NCI-H748 treated with DMSO at 0.1 percent for 48 hours (cell line): ENCODE measurements around the gene FGD3.
A peak's percentile ranks its signal among the peaks of the same experiment; 100 is the strongest.
"Not testable (repeated sequence)": the region's sequence is repeated elsewhere in the genome, so short reads cannot be mapped to it uniquely, and the experiment has no call there.

Source experiments
- DNase-seq: peaks from one replicate; lab custom pipeline; 2025; lab: John Stamatoyannopoulos, UW

The FGD3 gene

GRCh38 chr9:92978345-92978875, 31.1 kb downstream of the FGD3 start:
- DNase-seq = no peak

DNA sequence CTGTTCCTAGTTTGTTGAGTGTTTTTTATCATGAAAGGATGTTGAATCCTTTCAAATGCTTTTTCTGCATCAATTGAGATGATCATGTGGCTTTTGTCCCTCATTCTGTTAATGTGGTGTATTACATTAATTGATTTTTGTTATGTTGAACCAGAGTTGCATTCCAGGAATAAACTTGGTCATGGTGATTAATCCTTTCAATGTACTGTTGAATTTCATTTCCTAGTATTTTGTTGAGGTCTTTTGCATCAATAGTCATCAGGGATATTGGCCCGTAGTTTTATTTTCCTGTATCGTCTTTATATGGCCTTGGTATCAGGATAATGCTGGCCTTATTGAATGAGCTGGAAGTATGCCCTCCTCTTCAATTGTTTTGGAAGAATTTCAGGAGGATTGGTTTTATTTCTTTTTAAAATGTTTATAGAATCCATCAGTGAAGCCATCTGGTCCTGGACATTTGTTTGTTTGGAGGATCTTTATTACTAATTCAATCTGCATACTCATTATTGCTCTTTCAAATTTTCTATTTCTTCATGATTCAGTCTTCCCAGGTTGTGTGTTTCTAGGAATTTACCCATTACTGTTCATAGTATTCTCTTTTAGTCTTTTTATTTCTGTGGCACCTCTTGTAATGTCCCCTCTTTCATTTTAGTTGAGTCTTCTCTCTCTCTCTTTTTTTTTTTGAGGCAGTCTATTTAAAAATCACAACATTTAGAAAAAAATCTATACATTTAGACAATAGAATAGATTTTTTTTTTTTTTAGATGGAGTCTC, 32.1 kb downstream of the FGD3 start:
- DNase-seq = no peak

DNA sequence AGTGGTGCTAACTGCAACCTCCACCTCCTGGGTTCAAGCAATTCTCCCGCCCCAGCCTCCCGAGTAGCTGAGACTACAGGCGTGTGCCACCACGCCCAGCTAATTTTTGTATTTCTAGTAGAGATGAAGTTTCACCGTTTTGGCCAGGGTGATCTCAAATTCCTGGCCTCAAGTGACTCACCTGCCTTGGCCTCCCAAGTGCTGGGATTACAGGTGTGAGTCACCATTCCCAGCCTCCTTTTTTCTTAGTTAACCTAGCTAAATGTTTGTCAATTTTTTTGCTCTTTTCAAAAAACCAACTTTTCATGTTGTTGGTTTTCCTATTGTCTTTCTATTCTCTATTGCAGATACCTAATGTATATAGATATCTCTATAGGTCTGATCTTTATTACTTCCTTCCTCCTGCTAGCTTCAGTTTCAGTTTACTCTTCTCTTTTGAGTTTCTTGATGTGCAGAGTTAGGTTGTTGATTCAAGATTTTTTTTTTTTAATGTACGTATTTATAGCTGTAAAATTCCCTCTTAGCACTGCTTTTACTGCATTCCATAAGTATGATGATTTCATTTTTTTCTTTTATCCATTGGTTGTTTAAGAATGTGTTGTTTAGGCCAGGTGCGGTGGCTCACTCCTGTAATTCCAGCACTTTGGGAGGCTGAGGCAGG, 32.9 kb downstream of the FGD3 start:
- DNase-seq = no peak

DNA sequence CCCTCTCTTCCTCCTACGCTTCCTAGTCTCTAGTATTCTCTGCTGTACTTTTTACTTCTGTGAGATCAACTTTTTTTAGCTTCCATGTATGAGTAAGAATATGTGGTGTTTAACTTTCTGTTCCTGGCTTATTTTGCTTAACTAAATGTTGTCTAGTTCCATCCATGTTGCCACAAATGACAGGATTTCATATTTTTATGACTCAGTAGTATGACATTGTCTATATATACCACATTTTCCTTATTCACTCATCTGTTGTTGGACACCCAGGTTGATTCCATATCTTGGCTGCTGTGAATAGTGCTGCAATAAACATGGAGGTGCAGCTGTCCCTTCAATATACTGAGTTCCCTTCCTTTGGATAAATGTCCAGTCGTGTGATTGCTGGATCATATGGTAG, 34.8 kb downstream of the FGD3 start:
- no peak for DNase-seq

DNA sequence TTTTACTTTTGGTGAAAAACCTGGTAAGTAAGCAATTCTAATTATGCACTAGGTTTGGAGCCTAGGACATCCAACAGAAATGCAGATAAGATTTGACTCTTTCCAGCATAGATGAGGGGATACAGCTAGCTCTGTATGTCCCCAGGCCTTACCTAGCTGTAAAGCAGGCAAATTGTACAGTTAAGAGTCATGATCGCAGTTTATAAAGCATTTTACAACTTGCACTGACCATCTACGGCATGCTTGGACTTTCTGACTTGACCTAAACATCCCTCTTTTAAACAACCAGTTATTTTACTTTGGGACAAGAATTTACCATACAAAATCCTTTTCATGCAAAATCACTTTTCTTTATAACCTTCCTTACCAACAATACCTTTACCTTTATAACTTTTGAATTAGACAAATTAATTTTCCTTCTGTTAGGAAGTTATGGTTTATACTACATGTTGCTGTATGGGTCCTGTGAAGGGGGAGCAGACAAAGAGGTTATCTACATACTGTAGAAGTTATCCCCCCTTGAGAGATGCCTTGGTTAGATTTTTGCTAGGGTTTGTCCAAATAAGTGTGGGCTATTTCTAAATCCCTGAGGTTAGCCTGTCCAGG, 36.8 kb downstream of the FGD3 start:
- no peak for DNase-seq

DNA sequence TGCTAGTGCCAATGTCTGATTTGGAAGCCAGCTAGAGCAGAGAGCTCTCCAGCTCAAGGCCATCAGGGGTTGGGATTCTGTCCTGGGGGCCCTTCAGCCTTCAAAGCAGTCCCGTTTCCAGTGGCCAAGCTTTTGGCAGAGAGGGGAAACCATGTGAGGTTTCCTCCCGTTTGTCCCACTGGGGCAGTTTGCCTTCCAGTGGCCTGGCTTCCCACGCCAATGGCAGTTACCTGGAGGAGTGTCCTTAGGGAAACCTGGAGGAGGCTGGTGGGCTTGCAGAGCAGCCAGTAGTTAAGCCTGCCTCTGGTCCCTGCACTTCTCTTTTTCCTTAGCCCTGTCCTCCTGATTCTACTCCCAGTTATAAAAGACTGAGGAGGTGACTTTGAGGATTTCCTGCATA, 37.7 kb downstream of the FGD3 start:
- no peak for DNase-seq

- DNase-seq = no peak
Observed at GRCh38 chr9:92986176-92987119, 39.1 kb downstream of the FGD3 start.

- no peak for DNase-seq
Observed at GRCh38 chr9:92988215-92988768, 41.0 kb downstream of the FGD3 start.

- peak; percentile 55 for DNase-seq
Observed at GRCh38 chr9:92989561-92989960, 42.2 kb downstream of the FGD3 start.

DNA sequence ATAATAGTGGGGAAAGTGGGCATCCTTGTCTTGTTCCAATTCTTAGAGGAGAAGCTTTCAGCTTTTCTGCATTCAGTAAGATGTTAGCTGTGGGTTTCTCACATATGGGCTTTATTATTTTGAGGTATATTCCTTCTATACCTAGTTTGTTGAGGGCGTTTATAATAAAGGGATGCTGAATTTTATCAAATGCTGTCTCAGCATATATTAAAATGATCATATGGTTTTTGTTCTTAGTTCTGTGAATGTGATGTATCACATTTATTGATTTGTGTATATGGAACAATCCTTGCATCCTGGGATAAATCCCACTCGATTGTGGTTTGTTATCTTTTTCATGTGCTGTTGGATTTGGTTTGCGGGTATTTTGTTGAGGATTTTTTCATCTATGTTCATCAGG, 43.1 kb downstream of the FGD3 start:
- DNase-seq = no peak

- no peak for DNase-seq
Observed at GRCh38 chr9:92992549-92992948, 45.2 kb downstream of the FGD3 start.

GRCh38 chr9:92998871-92999270, 51.5 kb downstream of the FGD3 start:
- DNase-seq = not testable (repeated sequence)

DNA sequence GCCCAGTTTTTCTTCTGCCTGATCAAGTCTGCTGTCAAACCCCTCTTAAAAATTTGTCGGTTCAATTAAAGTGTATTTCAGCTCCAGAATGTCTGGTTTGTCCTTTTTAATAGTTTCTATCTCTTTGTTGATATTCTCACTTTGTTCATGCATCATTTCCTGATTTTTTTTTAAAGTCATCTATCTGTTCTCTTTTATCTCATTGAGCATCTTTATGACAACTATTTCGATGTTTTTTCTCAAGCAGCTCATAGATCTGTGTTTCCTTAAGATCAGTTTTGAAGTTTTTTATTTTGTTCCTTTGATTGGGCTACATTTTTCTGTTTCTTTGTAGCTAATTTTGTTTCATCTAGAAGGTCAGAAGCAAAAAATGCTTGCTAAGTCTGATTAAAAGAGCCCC, 53.7 kb downstream of the FGD3 start:
- DNase-seq = no peak

DNA sequence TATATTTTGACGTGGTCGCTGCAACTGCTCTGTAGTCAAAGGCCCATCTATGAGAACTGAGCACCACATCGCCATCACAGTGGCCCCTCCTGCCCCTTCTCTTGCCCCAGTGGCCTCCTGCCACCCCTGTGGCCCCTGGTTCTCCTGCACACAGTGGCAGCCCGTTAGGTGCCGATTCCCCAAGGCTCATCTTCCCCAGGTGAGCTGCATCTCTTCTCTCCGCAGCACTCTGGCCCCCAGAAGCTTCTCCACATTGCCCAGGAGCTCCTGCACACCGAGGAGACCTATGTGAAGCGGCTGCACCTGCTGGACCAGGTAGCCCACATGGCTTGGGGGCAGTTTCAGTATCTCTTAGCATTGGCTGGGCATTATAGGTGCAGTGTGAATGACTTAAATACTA, 55.4 kb downstream of the FGD3 start:
- no peak for DNase-seq

DNA sequence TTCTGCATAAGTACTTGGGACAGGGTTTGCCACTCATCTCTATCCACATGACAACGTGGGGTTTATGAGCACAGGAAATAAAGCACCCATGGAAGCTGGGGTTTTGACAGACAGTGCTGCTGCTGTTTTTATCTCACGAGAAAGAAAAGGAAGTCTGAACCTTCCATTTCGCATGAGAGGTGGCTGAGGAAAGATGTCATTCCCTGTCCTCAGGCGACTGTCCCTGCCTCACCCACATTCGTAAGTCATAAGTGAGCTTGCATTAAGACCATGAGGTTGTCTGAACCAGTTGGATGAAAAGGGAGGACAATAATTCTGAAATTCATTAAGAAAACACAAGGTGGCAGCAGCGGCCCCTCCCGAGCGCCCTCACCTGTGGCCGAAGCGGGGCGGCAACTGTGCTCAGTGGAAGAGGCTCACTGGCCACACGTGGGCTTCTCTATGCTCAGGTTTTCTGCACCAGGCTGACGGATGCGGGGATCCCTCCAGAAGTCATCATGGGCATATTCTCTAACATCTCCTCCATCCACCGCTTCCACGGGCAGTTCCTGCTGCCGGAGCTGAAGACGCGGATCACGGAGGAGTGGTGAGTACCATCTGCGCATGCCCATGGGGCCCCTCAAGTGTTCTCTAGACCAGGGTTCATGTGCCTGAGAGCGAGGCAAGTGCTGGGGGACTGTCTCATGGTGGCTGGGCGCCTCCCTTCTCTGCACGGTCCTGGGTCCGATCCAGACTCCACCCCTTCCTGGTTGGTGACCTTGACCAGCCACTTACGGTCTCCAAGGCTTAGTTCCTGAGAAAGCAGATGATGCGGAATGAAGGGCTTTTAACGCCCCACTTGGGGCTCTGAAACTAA, 56.5 kb downstream of the FGD3 start:
- peak; percentile 6 for DNase-seq

GRCh38 chr9:93004561-93004960, 57.2 kb downstream of the FGD3 start:
- no peak for DNase-seq

DNA sequence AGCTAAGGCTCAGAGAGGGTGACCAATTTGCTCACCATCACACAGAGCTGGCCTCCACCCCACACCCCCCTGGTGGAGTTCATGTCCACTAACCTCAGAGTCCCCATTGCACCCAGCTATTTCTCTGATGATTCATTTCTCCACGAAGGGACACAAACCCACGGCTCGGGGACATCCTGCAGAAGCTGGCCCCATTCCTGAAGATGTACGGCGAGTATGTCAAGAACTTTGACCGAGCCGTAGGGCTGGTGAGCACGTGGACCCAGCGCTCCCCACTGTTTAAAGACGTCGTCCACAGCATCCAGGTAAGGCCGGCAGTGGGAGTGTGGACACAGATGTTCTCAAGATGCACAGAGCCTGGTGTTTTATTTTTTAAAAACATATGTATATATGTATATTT, 58.6 kb downstream of the FGD3 start:
- DNase-seq = no peak

GRCh38 chr9:93007529-93008058, 60.3 kb downstream of the FGD3 start:
- DNase-seq = no peak

DNA sequence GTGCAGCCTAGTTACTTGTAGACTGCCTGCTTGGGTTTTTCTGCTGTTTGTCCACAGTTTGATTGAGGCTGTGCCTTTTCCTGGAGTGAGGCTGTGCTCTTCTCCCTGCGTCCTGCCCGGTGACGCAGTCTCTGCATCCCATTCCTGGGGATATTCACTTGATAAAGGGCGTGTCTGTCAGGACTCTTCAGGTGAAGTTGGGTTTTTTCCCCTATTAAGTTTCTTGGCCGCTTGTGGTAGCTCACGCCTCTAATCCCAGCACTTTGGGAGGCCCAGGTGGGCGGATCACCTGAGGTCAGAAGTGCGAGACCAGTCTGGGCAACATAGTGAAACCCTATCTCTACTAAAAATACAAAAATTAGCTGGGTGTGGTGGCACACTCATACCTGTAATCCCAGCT, 61.1 kb downstream of the FGD3 start:
- no peak for DNase-seq

GRCh38 chr9:93009337-93010015, 62.2 kb downstream of the FGD3 start:
- no peak for DNase-seq
